HEK293 (cell line): ENCODE data around the gene SCFD2.

ENCODE experiments used
- PRDM1 ChIP-seq: fragments of 450-650 bp; formaldehyde crosslinking; IDR thresholded peaks from 2 replicates; pipeline ENCODE4; 2016; ENCODE audit warnings: missing biosample characterization, missing genetic modification characterization
- ZNF140 ChIP-seq: fragments of 450-650 bp; formaldehyde crosslinking; IDR thresholded peaks from 2 replicates; pipeline ENCODE4 v1.5.1; 2016; ENCODE audit warnings: missing biosample characterization, missing genetic modification characterization

- no peak for TF ChIP-seq ZNF140 (tag by site-specific recombination)
- TF ChIP-seq PRDM1 (tag by site-specific recombination): no peak
Observed at GRCh38 chr4:52840531-52841370, 525.1 kb downstream of the SCFD2 start.
